ENCODE results near the gene FRMD4A.

DNA sequence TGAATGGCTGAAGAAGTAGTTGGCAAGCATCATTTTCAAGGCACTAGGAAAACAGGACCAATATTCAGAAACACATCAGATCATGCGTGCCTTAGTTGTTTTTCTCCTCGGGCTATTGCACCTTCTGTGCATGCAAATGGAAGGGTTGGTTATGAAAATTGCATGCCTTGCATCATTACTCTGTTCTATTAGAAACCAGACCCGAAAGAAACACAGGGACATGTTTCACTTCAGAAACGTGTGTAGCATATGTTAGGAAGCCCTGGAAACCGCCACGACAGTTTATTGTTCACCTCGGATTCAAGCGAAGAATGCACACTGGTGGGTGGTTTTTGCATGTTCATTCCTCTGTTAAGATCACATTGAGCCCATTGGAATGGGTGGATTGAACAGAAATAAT is 214.7 kb downstream of the FRMD4A start:
- no peak for TF ChIP-seq POLR2AphosphoS5 (IDR thresholded peaks at IDR 0.05)
- TF ChIP-seq, protein P1, sequence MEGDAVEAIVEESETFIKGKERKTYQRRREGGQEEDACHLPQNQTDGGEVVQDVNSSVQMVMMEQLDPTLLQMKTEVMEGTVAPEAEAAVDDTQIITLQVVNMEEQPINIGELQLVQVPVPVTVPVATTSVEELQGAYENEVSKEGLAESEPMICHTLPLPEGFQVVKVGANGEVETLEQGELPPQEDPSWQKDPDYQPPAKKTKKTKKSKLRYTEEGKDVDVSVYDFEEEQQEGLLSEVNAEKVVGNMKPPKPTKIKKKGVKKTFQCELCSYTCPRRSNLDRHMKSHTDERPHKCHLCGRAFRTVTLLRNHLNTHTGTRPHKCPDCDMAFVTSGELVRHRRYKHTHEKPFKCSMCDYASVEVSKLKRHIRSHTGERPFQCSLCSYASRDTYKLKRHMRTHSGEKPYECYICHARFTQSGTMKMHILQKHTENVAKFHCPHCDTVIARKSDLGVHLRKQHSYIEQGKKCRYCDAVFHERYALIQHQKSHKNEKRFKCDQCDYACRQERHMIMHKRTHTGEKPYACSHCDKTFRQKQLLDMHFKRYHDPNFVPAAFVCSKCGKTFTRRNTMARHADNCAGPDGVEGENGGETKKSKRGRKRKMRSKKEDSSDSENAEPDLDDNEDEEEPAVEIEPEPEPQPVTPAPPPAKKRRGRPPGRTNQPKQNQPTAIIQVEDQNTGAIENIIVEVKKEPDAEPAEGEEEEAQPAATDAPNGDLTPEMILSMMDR (IDR thresholded peaks at IDR 0.05): no peak
- no peak for TF ChIP-seq POLR2A (IDR thresholded peaks at IDR 0.05)
- TF ChIP-seq EP300 (IDR thresholded peaks at IDR 0.05): no peak
